ENCODE measurements around the gene CEP290. TPM values are rescaled to one million over a fixed set of nuclear protein-coding genes. Genes with fewer than 3 reads are reported as not detected.

Gene CEP290
- total and polyA plus RNA-seq, 4 donors = 2.1 to 16.2 (median 8.1) TPM

DNA sequence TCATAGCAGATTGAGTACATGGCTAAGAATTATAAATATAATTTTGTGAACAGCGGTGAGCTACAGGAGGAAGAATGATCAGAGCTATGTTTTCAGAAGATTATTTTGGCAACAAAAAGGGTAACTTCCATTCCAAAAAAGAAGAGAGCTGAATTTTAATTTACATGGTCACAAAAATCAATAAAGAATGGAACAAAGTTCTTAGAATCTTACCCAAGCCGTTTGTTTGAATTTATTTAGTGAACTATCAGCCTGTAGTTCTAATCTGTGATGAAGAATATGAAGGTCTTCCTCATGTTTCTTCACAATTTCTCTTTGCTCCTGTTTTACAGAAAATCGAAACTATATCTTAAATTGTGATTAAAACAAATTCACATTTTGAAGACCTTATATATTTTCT lies 58.3 kb downstream of the CEP290 start:
- ATAC-seq (ENCODE audit: low FRiP score) = no peak
- H3K27ac ChIP-seq (ENCODE audit: low read depth in 1 of 2, low read length in 2 of 2) = no peak overlapping the region
- intact Hi-C loops (cut with DNase I) = no loop called here
- WGBS, 2 donors = 90% methylated on average over 3 of the region's 3 CpGs
- no peak overlapping the region for H3K4me3 ChIP-seq (ENCODE audit: low read length in 2 of 2)
- no peaks in the 10 kb centered on the region for H3K27me3 ChIP-seq (ENCODE audit: control insufficient read depth in 1 of 2, insufficient read depth in 2 of 2, low read length in 1 of 2)
- no peaks in the 10 kb centered on the region for H3K4me1 ChIP-seq (ENCODE audit: control insufficient read depth in 1 of 2, insufficient read depth in 2 of 2, low read length in 2 of 2)
- no peak for DNase-seq
- H3K9me3 ChIP-seq (ENCODE audit: control insufficient read depth, low read length) = no peaks in the 10 kb centered on the region
- H3K36me3 ChIP-seq (ENCODE audit: control insufficient read depth in 1 of 2, insufficient read depth in 2 of 2, low read length in 1 of 2) = no peaks in the 10 kb centered on the region

DNA sequence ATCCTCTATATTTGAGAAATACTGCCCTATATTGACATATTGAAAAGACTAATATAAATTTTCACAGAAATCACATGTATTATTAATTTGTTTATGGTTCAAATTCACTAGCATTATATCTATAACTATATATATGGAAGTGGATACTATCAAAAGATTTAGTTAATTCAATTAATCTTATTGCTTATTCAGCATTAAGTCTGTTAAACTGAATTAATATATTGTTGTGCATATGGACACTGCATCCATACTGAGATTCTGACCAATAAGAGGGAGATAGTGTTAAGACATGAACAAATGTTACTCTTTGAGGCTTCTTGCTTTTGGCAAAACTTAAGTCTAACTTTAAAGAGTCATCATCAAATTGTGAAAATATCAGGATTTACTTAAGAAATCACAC lies 60.6 kb downstream of the CEP290 start:
- no peaks in the 10 kb centered on the region for H3K9me3 ChIP-seq (ENCODE audit: control insufficient read depth, low read length)
- DNase-seq (no peak), ATAC-seq (ENCODE audit: low FRiP score) (no peak)
- no peaks in the 10 kb centered on the region for H3K4me1 ChIP-seq (ENCODE audit: control insufficient read depth in 1 of 2, insufficient read depth in 2 of 2, low read length in 2 of 2)
- H3K27me3 ChIP-seq (ENCODE audit: control insufficient read depth in 1 of 2, insufficient read depth in 2 of 2, low read length in 1 of 2) = no peaks in the 10 kb centered on the region
- intact Hi-C loops (cut with DNase I) = no loop called here
- H3K36me3 ChIP-seq (ENCODE audit: control insufficient read depth in 1 of 2, insufficient read depth in 2 of 2, low read length in 1 of 2) = no peaks in the 10 kb centered on the region
- H3K4me3 ChIP-seq (ENCODE audit: low read length in 2 of 2) = no peak overlapping the region
- H3K27ac ChIP-seq (ENCODE audit: low read depth in 1 of 2, low read length in 2 of 2) = no peak overlapping the region

DNA sequence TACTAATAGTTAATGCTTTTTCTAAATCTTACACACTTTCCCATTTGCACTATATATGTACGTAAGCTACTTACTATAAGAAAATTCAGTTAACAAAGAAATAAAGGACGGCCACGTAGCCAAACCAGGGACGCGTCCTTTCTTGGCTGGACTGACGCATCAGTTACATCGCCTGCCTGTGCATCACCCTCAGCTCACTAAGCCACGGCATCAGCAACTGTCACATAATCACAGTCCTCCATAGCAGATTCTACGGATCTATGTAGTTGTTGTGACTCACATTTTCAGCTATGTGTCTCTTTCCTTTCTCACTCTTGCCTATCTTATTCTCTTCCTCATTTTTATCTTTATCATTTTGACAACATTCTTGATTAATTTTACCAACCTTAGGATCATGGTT lies 74.6 kb downstream of the CEP290 start:
- Histone ChIP-seq H3K9me3 (ENCODE audit: control insufficient read depth, low read length) (no peaks in the 10 kb centered on the region), H3K4me3 (ENCODE audit: low read length in 2 of 2) (no peak overlapping the region), H3K27ac (ENCODE audit: low read depth in 1 of 2, low read length in 2 of 2) (no peak overlapping the region), H3K36me3 (ENCODE audit: control insufficient read depth in 1 of 2, insufficient read depth in 2 of 2, low read length in 1 of 2) (peaks cover 0 to 2% of the 10 kb centered on the region in 2 donors), H3K27me3 (ENCODE audit: control insufficient read depth in 1 of 2, insufficient read depth in 2 of 2, low read length in 1 of 2) (no peaks in the 10 kb centered on the region), H3K4me1 (ENCODE audit: control insufficient read depth in 1 of 2, insufficient read depth in 2 of 2, low read length in 2 of 2) (no peaks in the 10 kb centered on the region)
- DNase-seq = no peak
- WGBS, 2 donors = 95 to 97% methylated on average over 9 of the region's 9 CpGs
- no peak for ATAC-seq (ENCODE audit: low FRiP score)
- intact Hi-C loops (cut with DNase I) = no loop called here

DNA sequence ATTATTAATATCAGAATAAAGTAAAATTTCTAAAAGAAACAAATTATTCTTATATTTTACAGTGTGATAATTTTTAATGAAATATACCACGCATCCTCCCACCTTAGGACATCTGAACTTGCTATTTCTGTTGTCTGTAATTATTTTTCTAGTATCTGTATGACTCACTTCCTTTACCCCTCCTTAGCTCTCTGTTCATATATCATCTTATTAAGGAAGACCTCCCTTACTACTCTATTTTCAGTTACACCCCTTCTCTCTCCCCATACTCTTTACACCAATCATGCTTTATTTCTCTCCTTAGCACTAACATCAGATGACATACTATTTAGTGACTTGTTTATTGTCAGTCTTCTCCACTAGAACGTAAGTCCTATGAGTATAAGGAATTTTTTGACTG lies 78.5 kb downstream of the CEP290 start:
- Histone ChIP-seq H3K4me3 (ENCODE audit: low read length in 2 of 2) (no peak overlapping the region), H3K9me3 (ENCODE audit: control insufficient read depth, low read length) (no peaks in the 10 kb centered on the region), H3K4me1 (ENCODE audit: control insufficient read depth in 1 of 2, insufficient read depth in 2 of 2, low read length in 2 of 2) (no peaks in the 10 kb centered on the region), H3K27ac (ENCODE audit: low read depth in 1 of 2, low read length in 2 of 2) (no peak overlapping the region), H3K36me3 (ENCODE audit: control insufficient read depth in 1 of 2, insufficient read depth in 2 of 2, low read length in 1 of 2) (no peaks in the 10 kb centered on the region), H3K27me3 (ENCODE audit: control insufficient read depth in 1 of 2, insufficient read depth in 2 of 2, low read length in 1 of 2) (no peaks in the 10 kb centered on the region)
- no peak for ATAC-seq (ENCODE audit: low FRiP score)
- intact Hi-C loops (cut with DNase I) = no loop called here
- WGBS, 2 donors = 87 to 94% methylated on average over 2 of the region's 2 CpGs
- DNase-seq = no peak

DNA sequence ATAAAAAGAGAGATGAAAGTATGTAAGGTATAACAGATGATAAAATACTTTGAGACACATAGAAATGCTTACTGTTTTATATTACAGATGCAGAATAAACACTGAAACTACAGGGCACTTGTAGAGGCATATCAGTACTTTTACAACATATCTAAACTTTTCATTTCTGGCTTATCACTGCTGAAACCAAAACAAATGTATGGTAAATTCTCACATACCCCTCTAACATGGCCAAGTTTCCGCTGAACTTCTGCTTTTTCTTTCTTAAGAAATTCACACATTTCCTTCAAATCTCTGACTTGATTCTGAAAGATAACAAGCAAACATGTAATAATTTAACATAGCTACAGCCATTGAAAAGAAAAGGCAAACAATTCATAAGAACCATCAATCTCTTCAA lies 79.4 kb downstream of the CEP290 start:
- no peaks in the 10 kb centered on the region for H3K27me3 ChIP-seq (ENCODE audit: control insufficient read depth in 1 of 2, insufficient read depth in 2 of 2, low read length in 1 of 2)
- no peak overlapping the region for H3K27ac ChIP-seq (ENCODE audit: low read depth in 1 of 2, low read length in 2 of 2)
- no peak for ATAC-seq (ENCODE audit: low FRiP score)
- intact Hi-C loops (cut with DNase I) = no loop called here
- no peak for DNase-seq
- no peaks in the 10 kb centered on the region for H3K4me1 ChIP-seq (ENCODE audit: control insufficient read depth in 1 of 2, insufficient read depth in 2 of 2, low read length in 2 of 2)
- no peaks in the 10 kb centered on the region for H3K9me3 ChIP-seq (ENCODE audit: control insufficient read depth, low read length)
- 57 to 61% methylated on average over 1 of the region's 1 CpG for WGBS, 2 donors
- H3K4me3 ChIP-seq (ENCODE audit: low read length in 2 of 2) = no peak overlapping the region
- H3K36me3 ChIP-seq (ENCODE audit: control insufficient read depth in 1 of 2, insufficient read depth in 2 of 2, low read length in 1 of 2) = no peaks in the 10 kb centered on the region

DNA sequence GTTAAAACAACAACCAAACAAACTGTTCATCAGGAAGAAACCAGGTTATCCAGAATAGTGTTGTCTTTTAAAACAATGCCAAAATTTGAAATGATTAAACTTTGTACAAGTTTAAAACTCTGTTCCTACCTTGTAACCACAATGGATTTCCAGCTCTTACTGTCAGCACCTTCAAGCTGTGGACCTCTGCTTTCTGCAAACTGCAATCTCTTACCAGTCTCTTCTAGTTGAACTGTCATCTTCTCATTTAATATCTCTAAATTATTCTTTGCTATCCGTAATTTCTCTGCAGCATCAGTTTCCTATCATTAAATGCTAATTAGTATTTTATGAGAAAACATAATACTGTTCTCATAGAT lies 83.2 kb downstream of the CEP290 start:
- Histone ChIP-seq H3K4me3 (ENCODE audit: low read length in 2 of 2) (no peak overlapping the region), H3K9me3 (ENCODE audit: control insufficient read depth, low read length) (no peaks in the 10 kb centered on the region), H3K4me1 (ENCODE audit: control insufficient read depth in 1 of 2, insufficient read depth in 2 of 2, low read length in 2 of 2) (no peaks in the 10 kb centered on the region), H3K27ac (ENCODE audit: low read depth in 1 of 2, low read length in 2 of 2) (no peak overlapping the region), H3K36me3 (ENCODE audit: control insufficient read depth in 1 of 2, insufficient read depth in 2 of 2, low read length in 1 of 2) (no peaks in the 10 kb centered on the region), H3K27me3 (ENCODE audit: control insufficient read depth in 1 of 2, insufficient read depth in 2 of 2, low read length in 1 of 2) (no peaks in the 10 kb centered on the region)
- intact Hi-C loops (cut with DNase I) = no loop called here
- DNase-seq (no peak), ATAC-seq (ENCODE audit: low FRiP score) (no peak)
- 92 to 98% methylated on average over 1 of the region's 1 CpG for WGBS, 2 donors

DNA sequence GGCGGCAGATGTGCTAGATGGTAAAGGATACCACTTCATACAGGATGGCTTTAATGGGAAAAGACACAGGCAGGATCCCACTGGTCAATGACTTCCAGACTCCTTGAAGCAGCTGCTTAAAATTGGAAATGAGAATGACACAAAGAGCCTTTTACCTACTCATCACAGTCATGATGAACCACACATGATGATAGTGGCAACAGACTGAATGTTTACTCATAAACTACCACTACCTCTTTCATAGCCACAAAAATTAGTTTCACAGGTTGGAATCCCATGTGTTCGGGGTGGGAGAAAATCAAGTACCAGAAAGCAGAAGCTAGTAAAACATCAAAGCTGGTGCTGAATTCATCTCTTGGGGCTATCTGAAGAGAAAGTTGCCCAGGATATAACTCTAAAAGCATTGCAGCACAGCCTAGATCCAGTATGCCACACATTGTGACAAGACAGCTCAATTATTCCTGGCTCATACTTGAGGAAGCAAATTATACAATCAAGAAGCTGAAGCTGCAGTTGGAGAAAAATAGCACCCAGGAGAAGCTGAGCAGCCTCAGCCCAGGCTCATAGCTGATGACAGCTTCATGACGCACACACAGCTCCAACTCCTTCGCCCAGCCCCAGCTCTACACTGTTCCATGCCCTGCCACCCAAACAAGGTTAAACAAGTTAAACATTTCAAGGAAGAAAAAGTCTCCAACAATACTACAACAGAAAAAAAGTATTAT lies 83.7 kb downstream of the CEP290 start:
- no peaks in the 10 kb centered on the region for H3K4me1 ChIP-seq (ENCODE audit: control insufficient read depth in 1 of 2, insufficient read depth in 2 of 2, low read length in 2 of 2)
- H3K4me3 ChIP-seq (ENCODE audit: low read length in 2 of 2) = no peak overlapping the region
- WGBS, 2 donors = 70 to 72% methylated on average over 4 of the region's 4 CpGs
- H3K27me3 ChIP-seq (ENCODE audit: control insufficient read depth in 1 of 2, insufficient read depth in 2 of 2, low read length in 1 of 2) = no peaks in the 10 kb centered on the region
- H3K36me3 ChIP-seq (ENCODE audit: control insufficient read depth in 1 of 2, insufficient read depth in 2 of 2, low read length in 1 of 2) = no peaks in the 10 kb centered on the region
- ATAC-seq (ENCODE audit: low FRiP score) = no peak
- no peak overlapping the region for H3K27ac ChIP-seq (ENCODE audit: low read depth in 1 of 2, low read length in 2 of 2)
- no peaks in the 10 kb centered on the region for H3K9me3 ChIP-seq (ENCODE audit: control insufficient read depth, low read length)
- DNase-seq = peak in 1 of 2 donors; percentile 53
- intact Hi-C loops (cut with DNase I) = no loop called here

DNA sequence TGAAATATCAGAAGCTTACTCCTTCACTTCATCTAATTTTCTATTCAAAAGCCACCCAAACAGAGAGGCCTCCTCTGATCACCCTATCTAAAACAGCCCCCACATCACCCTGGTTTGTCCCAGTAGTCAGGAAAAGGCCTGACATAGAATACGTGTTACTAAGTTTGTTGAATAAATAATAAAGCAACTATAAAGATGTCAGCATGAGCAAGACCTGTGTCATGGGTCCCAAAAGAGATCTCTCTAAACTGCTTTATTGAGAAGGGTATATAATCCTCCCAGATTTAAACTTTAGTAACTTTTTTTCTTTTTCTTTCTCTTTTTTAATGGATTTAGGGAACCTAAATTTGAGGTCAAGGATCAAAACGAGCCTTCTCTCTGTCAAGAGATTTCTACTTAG lies 85.3 kb downstream of the CEP290 start:
- DNase-seq = no peak
- intact Hi-C loops (cut with DNase I) = no loop called here
- Histone ChIP-seq H3K4me3 (ENCODE audit: low read length in 2 of 2) (no peak overlapping the region), H3K27me3 (ENCODE audit: control insufficient read depth in 1 of 2, insufficient read depth in 2 of 2, low read length in 1 of 2) (no peaks in the 10 kb centered on the region), H3K27ac (ENCODE audit: low read depth in 1 of 2, low read length in 2 of 2) (no peak overlapping the region), H3K9me3 (ENCODE audit: control insufficient read depth, low read length) (no peaks in the 10 kb centered on the region), H3K36me3 (ENCODE audit: control insufficient read depth in 1 of 2, insufficient read depth in 2 of 2, low read length in 1 of 2) (peaks cover 0 to 2% of the 10 kb centered on the region in 2 donors), H3K4me1 (ENCODE audit: control insufficient read depth in 1 of 2, insufficient read depth in 2 of 2, low read length in 2 of 2) (no peaks in the 10 kb centered on the region)
- ATAC-seq (ENCODE audit: low FRiP score) = no peak
- WGBS, 2 donors = 69 to 72% methylated on average over 2 of the region's 2 CpGs

DNA sequence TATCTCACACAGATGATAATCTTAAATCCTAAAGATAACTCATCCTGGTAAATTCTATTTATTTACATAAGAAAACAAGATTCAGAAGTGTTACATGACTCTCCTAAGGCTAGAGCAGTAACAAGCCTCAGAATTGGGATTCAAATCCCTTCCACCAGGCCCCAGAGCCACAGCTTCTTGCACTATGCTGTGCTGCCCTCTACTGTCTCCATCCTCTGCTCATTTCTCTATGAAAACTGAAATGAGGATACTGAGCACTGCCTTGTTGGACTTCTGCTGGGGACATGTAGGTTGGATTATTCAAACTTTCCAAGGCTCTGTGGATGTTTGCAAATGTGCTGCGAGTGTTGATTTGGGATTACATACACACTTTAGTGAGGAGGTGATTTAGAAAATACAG lies 89.2 kb downstream of the CEP290 start:
- Histone ChIP-seq H3K9me3 (ENCODE audit: control insufficient read depth, low read length) (no peaks in the 10 kb centered on the region), H3K27me3 (ENCODE audit: control insufficient read depth in 1 of 2, insufficient read depth in 2 of 2, low read length in 1 of 2) (no peaks in the 10 kb centered on the region), H3K4me1 (ENCODE audit: control insufficient read depth in 1 of 2, insufficient read depth in 2 of 2, low read length in 2 of 2) (no peaks in the 10 kb centered on the region), H3K27ac (ENCODE audit: low read depth in 1 of 2, low read length in 2 of 2) (no peak overlapping the region), H3K36me3 (ENCODE audit: control insufficient read depth in 1 of 2, insufficient read depth in 2 of 2, low read length in 1 of 2) (peaks cover 0 to 2% of the 10 kb centered on the region in 2 donors), H3K4me3 (ENCODE audit: low read length in 2 of 2) (no peak overlapping the region)
- DNase-seq (no peak), ATAC-seq (ENCODE audit: low FRiP score) (peak; percentile 65)
- 85 to 91% methylated on average over 1 of the region's 1 CpG for WGBS, 2 donors
- intact Hi-C loops (cut with DNase I) = no loop called here

Measured in aorta (tissue), 5 donors.